IMR-90 (cell line): ENCODE data around the gene HOXC13. TPM values are rescaled to one million over a fixed set of nuclear protein-coding genes. Genes with fewer than 3 reads are reported as not detected.

Experiments
- ATAC-seq: fragments of 200-7000 bp; cut with Tn5 transposase; 2 replicates; pipeline ENCODE4 v1.9.1; 2020; ENCODE audit warnings: low read depth, mild to moderate bottlenecking, moderate library complexity
- Bru-seq: library from RNA; stranded (reverse); fragments of 400-500 nt; gene quantifications from one replicate; lab custom pipeline; 2021; lab: Mats Ljungman, UMichigan
- BruChase-seq, 2 experiments: library from RNA; stranded (reverse); fragments of 400-500 nt; gene quantifications; one replicate each; lab custom pipeline; 2021; lab: Mats Ljungman, UMichigan
- BruUV-seq: library from RNA; stranded (reverse); fragments of 400-500 nt; replicated peaks from 2 replicates; lab custom pipeline; 2021; lab: Mats Ljungman, UMichigan
- CTCF ChIA-PET: fragments of 300-600 bp; formaldehyde crosslinking; extraction: SDS; loops from one replicate; lab custom pipeline; 2021; ENCODE audit warnings: antibody characterized with exemption; lab: Yijun Ruan, JAX
- POLR2A ChIA-PET: fragments of 300-600 bp; sonication (Branson Sonifier 250); formaldehyde crosslinking; loops from one replicate; lab custom pipeline; 2022; ENCODE audit warnings: antibody characterized with exemption; ENCODE audit not compliant: unreplicated experiment; lab: Charles Lee
- DNase-seq: peaks from one replicate; pipeline ENCODE4 v3.0.0; 2013
- H2AFZ ChIP-seq: replicated peaks from 2 replicates; pipeline ENCODE3; 2013; ENCODE audit warnings: low read length, mild to moderate bottlenecking; ENCODE audit not compliant: poor library complexity
- H2AK5ac ChIP-seq: 2 replicates; pipeline ENCODE4 v1.6.1; 2013; ENCODE audit warnings: low read depth, low read length, inconsistent platforms
- H2AK9ac ChIP-seq: replicated peaks from 2 replicates; pipeline ENCODE3; 2013; ENCODE audit warnings: mild to moderate bottlenecking, low read depth, low read length, moderate library complexity; ENCODE audit not compliant: poor library complexity
- H2BK120ac ChIP-seq: 2 replicates; pipeline ENCODE4 v1.6.1; 2013; ENCODE audit warnings: low read depth, low read length, inconsistent platforms
- H2BK15ac ChIP-seq: 3 replicates; pipeline ENCODE4 v1.6.1; 2013; ENCODE audit warnings: low read depth, low read length, inconsistent platforms
- H2BK20ac ChIP-seq: 2 replicates; pipeline ENCODE4 v1.6.1; 2013; ENCODE audit warnings: low read depth, mild to moderate bottlenecking, inconsistent platforms, low read length, moderate library complexity
- H2BK5ac ChIP-seq: 2 replicates; pipeline ENCODE4 v1.6.1; 2013; ENCODE audit warnings: mild to moderate bottlenecking, low read depth, low read length, inconsistent platforms; ENCODE audit not compliant: poor library complexity, severe bottlenecking
- H3K14ac ChIP-seq: replicated peaks from 2 replicates; pipeline ENCODE4 v1.6.1; 2013; ENCODE audit warnings: low read depth, low read length, inconsistent platforms
- H3K18ac ChIP-seq: 2 replicates; pipeline ENCODE4 v1.6.1; 2013; ENCODE audit warnings: low read depth, low read length, control low read depth
- H3K23ac ChIP-seq: 2 replicates; pipeline ENCODE4 v1.6.1; 2013; ENCODE audit warnings: low read depth, low read length, inconsistent platforms
- H3K27ac ChIP-seq: 2 replicates; pipeline ENCODE4 v1.5.1; 2013; ENCODE audit warnings: mild to moderate bottlenecking, control low read depth, low read length; ENCODE audit not compliant: insufficient read depth
- H3K27me3 ChIP-seq: 2 replicates; pipeline ENCODE4 v1.6.1; 2013; ENCODE audit warnings: low read length; ENCODE audit not compliant: control insufficient read depth, insufficient read depth
- H3K36me3 ChIP-seq: 2 replicates; pipeline ENCODE4 v1.6.1; 2013; ENCODE audit warnings: low read length, mixed read lengths; ENCODE audit not compliant: control insufficient read depth, insufficient read depth
- H3K4ac ChIP-seq: 2 replicates; pipeline ENCODE4 v1.6.1; 2013; ENCODE audit warnings: low read depth, low read length, inconsistent platforms
- H3K4me1 ChIP-seq: 2 replicates; pipeline ENCODE4 v1.6.1; 2013; ENCODE audit warnings: low read length, mixed read lengths; ENCODE audit not compliant: control insufficient read depth, insufficient read depth
- H3K4me2 ChIP-seq: 2 replicates; pipeline ENCODE4 v1.6.1; 2013; ENCODE audit warnings: low read depth, mild to moderate bottlenecking, control low read depth, low read length, moderate library complexity
- H3K4me3 ChIP-seq: 2 replicates; pipeline ENCODE4 v1.5.1; 2013; ENCODE audit warnings: low read depth, mild to moderate bottlenecking, control low read depth, low read length, moderate library complexity; ENCODE audit not compliant: insufficient read depth
- H3K56ac ChIP-seq: 2 replicates; pipeline ENCODE4 v1.6.1; 2013; ENCODE audit warnings: low read length, inconsistent platforms; ENCODE audit not compliant: insufficient read depth; ENCODE audit errors: extremely low read depth
- H3K79me1 ChIP-seq, 2 experiments: 2 replicates each; pipeline ENCODE4 v1.6.1; 2013; ENCODE audit warnings: low read length in 2 of 2, inconsistent platforms in 1 of 2, low read depth in 1 of 2
- H3K9ac ChIP-seq: 2 replicates; pipeline ENCODE4 v1.6.1; 2013; ENCODE audit warnings: low read depth, low read length, control low read depth
- H3K9me1 ChIP-seq: 2 replicates; pipeline ENCODE4 v1.6.1; 2013; ENCODE audit warnings: low read length, inconsistent platforms; ENCODE audit not compliant: insufficient read depth
- H3K9me3 ChIP-seq: 2 replicates; pipeline ENCODE4 v1.6.1; 2013; ENCODE audit warnings: low read length; ENCODE audit not compliant: control insufficient read depth, insufficient read depth
- H4K20me1 ChIP-seq: 2 replicates; pipeline ENCODE4 v1.6.1; 2013; ENCODE audit warnings: low read length, inconsistent platforms; ENCODE audit not compliant: insufficient read depth
- H4K5ac ChIP-seq: 2 replicates; pipeline ENCODE4 v1.6.1; 2013; ENCODE audit warnings: mild to moderate bottlenecking, low read depth, low read length, control low read depth
- H4K8ac ChIP-seq, 2 experiments: 2 replicates each; pipeline ENCODE4 v1.6.1; 2013; ENCODE audit warnings: low read depth in 2 of 2, low read length in 2 of 2, control low read depth in 1 of 2, inconsistent platforms in 1 of 2
- H4K91ac ChIP-seq: 2 replicates; pipeline ENCODE4 v1.6.1; 2013; ENCODE audit warnings: low read depth, low read length, inconsistent platforms; ENCODE audit not compliant: insufficient read depth
- BHLHE40 ChIP-seq: fragments of 150-350 bp; IDR thresholded peaks from 2 replicates; pipeline ENCODE4 v1.6.1; 2016; ENCODE audit warnings: mild to moderate bottlenecking, low read depth, low read length
- CEBPB ChIP-seq: IDR thresholded peaks from 2 replicates; pipeline ENCODE4 v1.6.1; 2012; ENCODE audit warnings: low read depth, low read length, improper control_type of control experiment
- CHD1 ChIP-seq: IDR thresholded peaks from 2 replicates; pipeline ENCODE4 v1.6.1; 2012; ENCODE audit warnings: low read depth, low read length, improper control_type of control experiment
- FOS ChIP-seq: fragments of 150-350 bp; IDR thresholded peaks from 2 replicates; pipeline ENCODE4 v1.6.1; 2016; ENCODE audit warnings: low read depth, low read length
- MAZ ChIP-seq: IDR thresholded peaks from 2 replicates; pipeline ENCODE4 v1.6.1; 2012; ENCODE audit warnings: low read depth, mild to moderate bottlenecking, low read length, improper control_type of control experiment, moderate library complexity, borderline replicate concordance
- POLR2A ChIP-seq: IDR thresholded peaks from 2 replicates; pipeline ENCODE4 v1.6.1; 2012; ENCODE audit warnings: mild to moderate bottlenecking, low read depth, low read length
- WGBS, 2 experiments: methylation state at CpG; one replicate each; pipeline versions ENCODE4 v1.1.5 to v1.1.7; 2013; ENCODE audit warnings: missing lambda C conversion rate in 2 of 2; ENCODE audit not compliant: insufficient read length in 1 of 2; ENCODE audit errors: extremely low coverage in 2 of 2; 5-methylcytosine and 5-hydroxymethylcytosine counted together
- dilution Hi-C: fragments of 300-500 bp; cut with HindIII; formaldehyde crosslinking; loops from one replicate; pipeline ENCODE4 v1.14.3; 2018; ENCODE audit warnings: low sequenced_read_pairs; ENCODE audit not compliant: unreplicated experiment
- in situ Hi-C: fragments of 300-500 bp; cut with MboI; formaldehyde crosslinking; loops from 3 replicates; pipeline ENCODE4 v1.14.3; 2019; ENCODE audit warnings: low sequenced_read_pairs, inconsistent platforms, mixed read lengths
- intact Hi-C: fragments of 100-400 bp; cut with micrococcal nuclease; formaldehyde crosslinking; loops from 2 replicates; pipeline ENCODE4 v1.10.0; 2022
- long read RNA-seq: library from polyadenylated mRNA; unstranded; transcript quantifications from one replicate; pipeline ENCODE4 v2.0.0, GENCODE V29; 2021; ENCODE audit not compliant: unreplicated experiment
- polyA plus RNA-seq, 3 experiments: library from polyadenylated mRNA; depleted of rRNA; stranded (reverse); fragments of >200 nt; gene quantifications; 2 replicates each; pipeline ENCODE4 v1.2.3, GENCODE V29; 2012; ENCODE audit warnings: low replicate concordance in 1 of 3
- total RNA-seq: library from RNA; depleted of rRNA; stranded (reverse); fragments of >200 nt; gene quantifications from 2 replicates; pipeline ENCODE4 v1.2.3, GENCODE V29; 2012; rRNA removed
- TF ChIP-seq, protein P1 (sequence below): fragments of 150-350 bp; IDR thresholded peaks from 2 replicates; pipeline ENCODE4 v1.6.1; 2017; ENCODE audit warnings: mild to moderate bottlenecking, antibody characterized with exemption, low read length, low read depth

Gene HOXC13, protein sequence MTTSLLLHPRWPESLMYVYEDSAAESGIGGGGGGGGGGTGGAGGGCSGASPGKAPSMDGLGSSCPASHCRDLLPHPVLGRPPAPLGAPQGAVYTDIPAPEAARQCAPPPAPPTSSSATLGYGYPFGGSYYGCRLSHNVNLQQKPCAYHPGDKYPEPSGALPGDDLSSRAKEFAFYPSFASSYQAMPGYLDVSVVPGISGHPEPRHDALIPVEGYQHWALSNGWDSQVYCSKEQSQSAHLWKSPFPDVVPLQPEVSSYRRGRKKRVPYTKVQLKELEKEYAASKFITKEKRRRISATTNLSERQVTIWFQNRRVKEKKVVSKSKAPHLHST
- total RNA-seq, result not detected in 2 replicates
- polyA plus RNA-seq (2012; rRNA removed), result not detected in 2 replicates
- not detected in 2 replicates for polyA plus RNA-seq (2012; cell fraction: cytosol; rRNA removed)
- not detected in 2 replicates for polyA plus RNA-seq (2012; cell fraction: nucleus; rRNA removed; ENCODE audit: low replicate concordance)
- Bru-seq, nascent RNA, result not detected
- percentile 13 among the genes with signal in this experiment for BruChase-seq, experiment 1, labeled RNA remaining after a 6-hour chase
- percentile 24 among the genes with signal in this experiment for BruChase-seq, experiment 2, labeled RNA remaining after a 2-hour chase
- long read RNA-seq, result 0 reads

DNA sequence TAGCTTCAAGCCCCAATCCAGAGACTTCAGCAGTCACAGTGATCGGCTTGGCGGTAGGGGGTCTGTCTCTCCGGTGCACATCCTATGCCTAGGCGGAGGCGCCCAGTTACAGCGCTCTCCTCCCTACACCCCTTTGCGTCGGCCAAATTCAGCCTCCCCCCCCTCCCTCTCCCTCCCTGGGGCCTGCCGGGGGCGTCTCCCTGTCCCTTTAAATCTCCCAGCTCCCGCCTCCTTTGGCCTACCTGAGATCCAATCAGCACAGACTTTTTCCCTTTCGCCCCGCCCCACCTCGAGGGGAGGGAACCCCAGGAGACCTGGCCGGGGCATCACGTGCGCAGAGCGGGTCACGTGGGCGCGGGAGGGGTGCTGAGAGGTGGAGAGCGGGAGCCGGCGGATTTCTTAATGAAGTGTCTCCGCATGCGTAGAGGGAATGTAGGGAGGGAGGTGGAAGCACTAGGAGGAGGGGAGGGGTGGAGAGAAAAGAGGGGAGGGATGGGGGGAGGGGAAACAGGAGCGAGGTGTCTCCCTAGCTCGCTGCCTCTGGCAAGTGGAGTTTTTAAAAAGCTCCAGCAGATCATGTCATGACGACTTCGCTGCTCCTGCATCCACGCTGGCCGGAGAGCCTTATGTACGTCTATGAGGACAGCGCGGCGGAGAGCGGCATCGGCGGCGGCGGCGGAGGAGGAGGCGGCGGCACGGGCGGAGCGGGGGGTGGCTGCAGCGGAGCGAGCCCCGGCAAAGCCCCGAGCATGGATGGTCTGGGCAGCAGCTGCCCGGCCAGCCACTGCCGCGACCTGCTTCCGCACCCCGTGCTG lies at the start of gene HOXC13:
TSS of gene HOXC13 (plus strand) at position 506 of the 815 bp plus-strand sequence. CDS start at position 582, 76 bp downstream.
- dilution Hi-C loops, result no loop called here
- Histone ChIP-seq H3K27me3 (peaks cover 87% of the 10 kb centered on the region), H3K4me3 (no peak within 1 kb of the TSS)

More for the DNA sequence above, at the start of gene HOXC13:
- BruUV-seq, result no TSS peak
- DNase-seq, result no peak
- in situ Hi-C loops (no loop called here), intact Hi-C loops (no loop called here)
- Histone ChIP-seq H3K56ac (no peak within 1 kb of the TSS), H4K91ac (no peak within 1 kb of the TSS), H4K20me1 (no peaks in the 10 kb centered on the region), H2AK5ac (no peak within 1 kb of the TSS), H3K4me2 (no peak within 1 kb of the TSS), H2AFZ (peak within 1 kb of the TSS; percentile 43), H3K4ac (no peak within 1 kb of the TSS), H4K5ac (no peak within 1 kb of the TSS), H3K9me3 (peaks cover 9% of the 10 kb centered on the region), H3K27ac (no peak within 1 kb of the TSS), H2BK20ac (no peak within 1 kb of the TSS), H2AK9ac (no peak within 1 kb of the TSS), H3K23ac (no peak within 1 kb of the TSS), H3K36me3 (no peaks in the 10 kb centered on the region), H2BK15ac (no peak within 1 kb of the TSS), H4K8ac (no peak within 1 kb of the TSS), H3K18ac (no peak within 1 kb of the TSS), H3K14ac (no peak within 1 kb of the TSS), H3K9me1 (no peaks in the 10 kb centered on the region), H3K4me1 (no peaks in the 10 kb centered on the region), H2BK5ac (no peak within 1 kb of the TSS), H3K9ac (no peak within 1 kb of the TSS), H3K79me1 (no peaks in the 10 kb centered on the region), H2BK120ac (no peak within 1 kb of the TSS)
- no peak for ATAC-seq
- POLR2A ChIA-PET, result no interaction called here
- CTCF ChIA-PET, result no interaction called here
- WGBS, 2 experiments, result 1% methylated on average over 25 of the region's 56 CpGs; no CpG with 5 or more reads in 1 of the 2 experiments
- TF ChIP-seq, protein P1, sequence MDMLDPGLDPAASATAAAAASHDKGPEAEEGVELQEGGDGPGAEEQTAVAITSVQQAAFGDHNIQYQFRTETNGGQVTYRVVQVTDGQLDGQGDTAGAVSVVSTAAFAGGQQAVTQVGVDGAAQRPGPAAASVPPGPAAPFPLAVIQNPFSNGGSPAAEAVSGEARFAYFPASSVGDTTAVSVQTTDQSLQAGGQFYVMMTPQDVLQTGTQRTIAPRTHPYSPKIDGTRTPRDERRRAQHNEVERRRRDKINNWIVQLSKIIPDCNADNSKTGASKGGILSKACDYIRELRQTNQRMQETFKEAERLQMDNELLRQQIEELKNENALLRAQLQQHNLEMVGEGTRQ, result peak; percentile 78
- TF ChIP-seq BHLHE40, result no peak
- no peak for TF ChIP-seq CEBPB
- no peak for TF ChIP-seq MAZ
- TF ChIP-seq FOS, result no peak
- no peak for TF ChIP-seq POLR2A
- no peak for TF ChIP-seq CHD1
